Inferior parietal cortex (tissue), 1 donor: ENCODE results near the gene FMN1.
A peak's percentile ranks its signal among the peaks of the same experiment; 100 is the strongest.

ENCODE experiments used
- DNase-seq: peaks from one replicate; pipeline ENCODE4 v3.0.0-alpha.2; 2016; ENCODE audit errors: extremely low spot score

Gene FMN1

DNA sequence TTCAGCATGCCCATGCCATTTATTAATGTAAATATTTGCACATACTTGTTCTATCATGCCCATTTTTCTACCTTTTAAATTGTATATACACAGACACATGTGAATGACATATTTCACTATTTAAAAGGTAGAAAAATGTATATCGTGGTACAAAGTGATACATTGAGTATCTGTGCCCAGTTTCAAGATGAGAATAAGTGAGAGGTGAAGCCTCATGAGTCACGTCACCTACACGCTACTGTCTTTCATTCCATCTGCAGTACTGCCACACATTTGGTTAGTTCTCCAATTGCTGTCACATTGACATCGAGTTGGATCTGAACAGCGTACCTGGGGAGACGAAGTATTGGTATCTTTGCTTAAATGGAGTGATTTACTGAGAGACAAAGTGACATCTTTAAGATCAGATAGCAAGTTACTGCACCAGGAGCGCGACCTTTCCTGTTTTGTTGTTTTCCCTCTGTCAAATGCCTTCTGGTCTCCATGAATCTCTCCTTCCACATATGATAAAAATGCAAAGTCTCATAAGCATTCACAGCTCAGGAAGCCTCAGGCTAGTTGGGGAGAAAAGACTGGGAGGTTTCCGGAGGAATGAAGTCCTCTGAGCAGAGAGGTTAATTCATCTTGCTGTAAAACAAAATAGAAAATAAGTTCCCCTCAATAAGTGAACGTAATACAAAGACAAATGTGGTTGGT, 464.7 kb downstream of the FMN1 start:
- DNase-seq: no peak

DNA sequence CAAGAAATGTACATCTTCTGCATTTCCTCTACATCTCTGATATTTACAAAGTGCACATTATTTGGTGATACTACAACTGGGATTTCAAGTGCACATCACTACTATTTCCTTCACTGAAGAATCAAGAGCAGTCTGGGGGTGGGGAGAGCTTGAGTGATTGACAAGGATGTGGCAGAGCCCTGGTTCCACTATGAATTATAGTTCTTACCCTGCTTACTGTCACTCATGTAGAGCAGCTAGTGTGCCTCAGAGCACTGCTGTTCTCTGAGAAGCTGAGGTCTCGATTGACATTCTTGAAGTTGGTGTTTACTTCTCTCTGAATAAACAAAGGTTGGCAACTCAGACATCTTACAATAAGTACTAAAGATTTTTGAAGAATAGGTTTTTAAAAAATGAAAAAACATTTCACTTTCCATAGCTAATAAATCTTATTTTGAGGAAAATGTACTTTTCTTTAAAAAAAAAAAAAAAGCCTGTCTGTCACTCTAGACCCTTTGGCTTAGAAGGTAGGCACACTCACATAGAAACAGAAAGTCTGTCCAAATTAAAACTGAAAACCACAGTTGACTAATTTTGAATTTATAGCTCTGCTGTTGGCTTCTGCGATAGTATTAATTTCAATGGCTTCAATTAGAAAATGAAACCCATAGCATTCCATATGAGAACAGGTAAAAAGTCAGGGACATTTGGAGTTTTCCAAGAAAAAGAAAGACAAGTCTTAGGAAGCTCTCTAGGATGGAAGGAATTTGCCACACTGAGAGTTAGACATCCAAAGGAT, 471.2 kb downstream of the FMN1 start:
- no peak for DNase-seq

DNA sequence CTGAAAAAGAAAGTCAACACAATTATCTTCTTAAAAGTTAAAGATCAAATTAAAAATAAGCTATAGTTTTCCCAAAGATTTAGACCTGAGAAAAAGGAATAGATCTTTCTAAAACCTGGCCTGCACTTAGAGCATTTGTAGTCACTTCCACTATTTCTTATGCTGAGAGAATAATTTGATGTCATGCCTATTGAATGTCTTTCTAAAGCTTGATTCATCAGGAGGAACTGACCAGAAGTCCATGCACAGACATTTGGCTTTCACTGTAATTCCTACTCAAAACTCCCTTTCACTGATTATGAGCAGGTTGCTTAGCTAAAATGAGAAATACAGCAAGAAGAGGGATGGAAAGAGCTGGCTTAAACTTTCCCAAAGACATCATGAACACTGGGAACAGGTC, 472.4 kb downstream of the FMN1 start:
- DNase-seq: no peak

DNA sequence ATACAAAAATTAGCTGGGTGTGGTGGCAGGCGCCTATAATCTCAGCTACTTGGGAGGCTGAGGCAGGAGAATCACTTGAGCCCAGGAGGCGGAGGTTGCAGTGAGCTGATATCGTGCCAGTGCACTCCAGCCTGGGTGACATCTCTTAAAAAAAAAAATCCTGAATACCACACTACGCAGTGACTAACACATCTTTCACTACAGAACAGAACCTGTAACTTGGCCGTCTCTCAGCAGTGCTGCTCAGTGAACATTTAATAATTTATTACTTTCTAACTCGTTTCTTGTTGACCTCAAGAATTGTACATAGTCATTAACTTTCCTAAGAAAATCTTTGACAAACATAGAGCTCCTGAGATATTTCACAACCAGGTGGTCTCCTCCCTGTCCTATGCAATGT, 472.9 kb downstream of the FMN1 start:
- DNase-seq: no peak

DNA sequence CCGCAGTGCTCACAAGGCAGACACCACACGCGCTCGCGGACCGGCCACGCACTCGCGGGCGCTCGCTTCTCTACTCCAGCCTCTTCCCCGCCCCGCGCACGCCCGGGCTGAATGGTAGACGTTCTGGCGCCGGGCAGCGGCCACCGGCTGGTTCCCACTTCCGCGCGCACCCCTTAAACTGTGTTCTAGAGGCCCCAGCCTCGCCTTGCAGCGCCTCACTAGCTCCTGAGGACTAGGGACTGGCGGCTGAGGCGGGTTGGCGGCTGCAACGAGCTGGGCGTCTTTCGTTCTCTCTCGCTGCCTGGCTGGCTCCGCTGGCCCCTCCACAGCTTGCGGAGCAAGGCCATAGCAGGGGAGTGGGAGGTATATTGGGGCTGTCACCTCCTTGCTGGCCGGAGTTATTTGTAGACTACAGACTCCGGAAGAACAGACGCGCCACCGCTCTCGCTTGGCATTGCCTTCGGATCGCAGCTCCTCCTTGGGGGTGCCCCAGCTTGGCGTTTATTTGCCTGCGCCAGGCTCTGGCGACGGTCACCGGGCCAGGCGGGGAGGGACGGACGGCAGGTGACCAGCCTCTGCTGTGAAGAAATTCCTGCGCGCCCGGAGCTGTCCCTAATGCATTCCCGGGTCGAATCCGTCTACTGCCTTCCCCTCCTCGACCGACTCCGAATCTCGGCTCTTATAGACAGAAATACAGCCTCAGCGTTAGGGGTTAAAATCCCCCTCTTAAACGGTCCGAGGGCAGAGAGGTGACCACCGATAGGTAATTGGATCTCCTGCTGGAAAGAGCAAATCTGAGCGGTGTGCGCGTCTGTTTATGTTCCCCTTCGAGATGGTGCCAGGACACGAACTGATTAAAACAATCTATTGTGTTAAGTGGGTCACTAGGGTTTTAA, 475.4 kb downstream of the FMN1 start:
- no peak for DNase-seq

DNA sequence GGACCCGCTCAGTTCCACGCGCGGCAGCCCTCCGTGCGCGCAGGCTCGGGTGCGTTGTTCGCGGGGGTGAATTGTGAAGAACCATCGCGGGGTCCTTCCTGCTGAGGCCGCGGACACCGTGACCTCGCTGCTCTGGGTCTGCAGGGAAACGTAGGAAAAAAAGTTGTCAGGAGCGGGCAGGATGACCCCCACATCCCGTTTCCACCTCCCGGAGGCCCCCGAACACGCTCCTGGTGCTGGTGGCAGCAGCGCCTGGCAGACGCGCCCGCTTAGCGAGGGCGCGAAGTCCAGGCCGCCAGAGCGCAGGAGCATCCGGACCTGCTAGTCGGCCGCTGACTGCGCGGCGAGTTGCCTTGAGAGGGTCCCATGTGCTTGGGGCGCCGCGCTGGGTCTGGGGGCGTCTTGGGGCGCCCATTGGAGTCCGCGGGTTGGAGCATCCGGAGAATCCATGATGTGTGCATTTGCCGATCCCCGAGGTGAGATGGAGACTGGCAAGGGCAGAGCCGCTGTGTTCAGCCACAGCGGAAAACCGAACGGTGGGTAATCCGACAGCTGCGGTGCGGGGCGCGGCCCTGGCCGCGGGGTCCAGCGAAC, 476.2 kb downstream of the FMN1 start:
- DNase-seq: no peak

DNA sequence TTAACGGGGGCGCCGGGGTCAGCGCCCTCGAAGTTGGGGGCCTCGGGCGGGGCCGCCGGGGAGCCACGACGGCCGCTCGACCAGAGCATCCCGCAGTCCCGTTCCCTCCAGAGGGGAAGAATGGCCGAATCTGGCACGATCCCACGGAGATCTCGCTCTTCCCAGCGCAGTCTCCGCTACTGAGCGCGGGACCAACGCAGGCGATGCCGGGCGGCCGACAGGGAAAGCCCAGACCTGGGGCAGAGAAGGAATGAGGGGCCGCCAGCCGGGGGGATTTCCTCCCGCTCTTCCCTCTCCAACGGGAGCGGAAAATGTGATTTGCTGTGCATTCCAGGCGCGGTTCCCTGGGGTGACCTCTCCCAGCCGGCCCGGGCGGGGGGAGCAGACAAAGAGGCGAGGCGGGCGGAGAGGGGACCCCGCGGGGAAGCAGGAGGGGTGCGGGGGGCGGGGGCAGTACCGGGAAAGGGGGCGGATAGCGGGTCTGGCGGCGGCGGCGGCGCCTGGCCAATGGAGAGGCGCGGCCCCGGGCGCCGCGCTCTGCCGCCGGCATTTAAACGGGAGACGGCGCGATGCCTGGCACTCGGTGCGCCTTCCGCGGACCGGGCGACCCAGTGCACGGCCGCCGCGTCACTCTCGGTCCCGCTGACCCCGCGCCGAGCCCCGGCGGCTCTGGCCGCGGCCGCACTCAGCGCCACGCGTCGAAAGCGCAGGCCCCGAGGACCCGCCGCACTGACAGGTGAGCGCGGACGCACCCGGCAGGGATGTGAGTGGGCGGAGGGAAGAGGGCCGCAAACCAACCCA, 476.9 kb downstream of the FMN1 start, which contains the start of gene GREM1:
TSS of gene GREM1 (plus strand) at position 579 of the 801 bp plus-strand sequence. CDS start 12,687 bp downstream, outside the sequence.
- no peak for DNase-seq

DNA sequence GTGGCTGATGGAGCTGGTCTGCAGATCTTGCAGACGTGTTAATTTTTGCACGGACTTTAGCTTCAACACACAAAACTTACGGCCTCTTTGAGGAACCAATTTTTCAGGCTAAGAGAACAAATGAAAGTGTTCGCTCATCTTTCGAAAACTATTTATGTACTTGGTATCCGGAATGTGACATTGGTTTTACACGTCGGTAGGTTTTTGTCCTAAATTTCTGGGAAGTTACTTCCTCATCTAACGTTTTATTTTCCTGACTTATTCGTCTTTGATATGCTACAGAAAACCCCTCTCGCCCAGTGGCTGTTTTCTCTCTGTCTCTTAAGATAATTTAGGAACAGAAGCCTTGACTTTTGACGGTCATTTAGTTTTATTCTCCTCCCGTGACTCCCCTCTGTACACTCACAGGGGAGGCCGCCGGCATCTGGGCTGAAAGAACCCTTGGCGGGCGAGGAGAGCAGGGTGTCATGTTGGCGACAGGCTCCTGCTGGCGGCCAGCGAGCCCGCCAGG, 477.5 kb downstream of the FMN1 start:
- peak; percentile 32 for DNase-seq

DNA sequence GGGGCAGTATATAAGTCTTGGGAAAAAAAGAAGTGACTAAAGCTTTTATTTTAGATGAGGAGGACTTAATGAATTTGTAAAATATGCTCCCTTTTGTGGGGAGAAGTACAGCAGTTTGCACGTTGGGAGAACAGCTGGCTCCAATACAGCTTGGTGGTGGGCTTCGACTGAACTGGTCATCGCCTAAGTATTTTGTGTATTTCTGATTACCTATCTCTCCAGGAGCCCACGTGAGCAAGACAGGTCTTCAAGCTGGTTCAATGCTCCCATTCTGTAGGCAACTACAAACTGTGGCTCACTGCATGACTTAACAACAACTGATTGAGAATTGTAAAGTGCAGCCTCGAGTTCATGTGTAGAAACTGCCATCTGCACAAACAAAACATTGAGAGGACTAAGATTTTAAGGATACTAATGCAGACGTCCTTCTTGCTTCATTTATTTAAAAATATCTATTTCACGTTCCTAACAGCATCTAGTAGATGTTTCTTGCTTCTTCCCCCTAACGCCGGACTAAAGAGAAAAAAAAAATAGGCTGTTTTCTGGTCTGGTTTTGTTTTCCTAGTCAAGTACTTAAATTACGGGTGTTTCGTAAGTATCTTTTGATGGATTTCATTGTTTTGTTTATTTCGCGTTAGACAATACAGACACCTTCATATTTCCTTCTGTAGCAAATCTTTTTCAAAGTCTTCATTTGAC, 478.1 kb downstream of the FMN1 start:
- no peak for DNase-seq
